Peyer's patch (tissue), 4 donors: ENCODE measurements around the gene RAI14. TPM values are rescaled to one million over a fixed set of nuclear protein-coding genes. Genes with fewer than 3 reads are reported as not detected.
A peak's percentile ranks its signal among the peaks of the same experiment; 100 is the strongest.

ENCODE experiments used
- DNase-seq, 3 donors: peaks; one replicate each; pipeline ENCODE4 v3.0.0-alpha.2; 2017 to 2019
- H3K27ac ChIP-seq, 4 donors: fragments of 200-600 bp; sonication (generic); one replicate each; pipeline ENCODE4 v1.5.1; 2016 to 2019
- H3K27me3 ChIP-seq, 2 donors: fragments of 200-600 bp; sonication (generic); one replicate each; pipeline ENCODE4 v1.5.1; 2019
- H3K36me3 ChIP-seq, 3 donors: fragments of 200-600 bp; sonication (generic); one replicate each; pipeline ENCODE4 v1.5.1; 2016 to 2019
- H3K4me1 ChIP-seq, 4 donors: fragments of 200-600 bp; sonication (generic); one replicate each; pipeline ENCODE4 v1.5.1; 2016 to 2019
- H3K4me3 ChIP-seq, 4 donors: fragments of 200-600 bp; sonication (generic); 1 replicate in 3 of 4; 2 replicates in 1 of 4; pipeline ENCODE4 v1.5.1; 2016 to 2019; ENCODE audit warnings: mild to moderate bottlenecking in 1 of 4
- H3K9me3 ChIP-seq, 4 donors: fragments of 200-600 bp; sonication (generic); one replicate each; pipeline ENCODE4 v1.5.1; 2016 to 2019; ENCODE audit warnings: mild to moderate bottlenecking in 1 of 4
- CTCF ChIP-seq, 6 experiments: fragments of 450-650 bp in 4 of 6; fragments of 200-600 bp in 2 of 6; sonication (generic) in 1 of 6; IDR thresholded peaks; one replicate each; pipeline ENCODE4 v1.5.1; 2017 to 2019; ENCODE audit warnings: antibody characterized with exemption in 6 of 6, mild to moderate bottlenecking in 3 of 6, moderate library complexity in 1 of 6
- POLR2A ChIP-seq, 2 donors: fragments of 450-650 bp; IDR thresholded peaks; one replicate each; pipeline ENCODE4 v1.5.1; 2017; ENCODE audit warnings: antibody characterized with exemption in 2 of 2, mild to moderate bottlenecking in 2 of 2, moderate library complexity in 2 of 2
- total RNA-seq, 4 donors: library from RNA; depleted of rRNA; stranded (reverse); fragments of >200 nt; gene quantifications; one replicate each; pipeline ENCODE4 v1.1.0, GENCODE V29; 2016

RAI14 gene
- total RNA-seq, 4 donors from 2014 or later = 5.0 to 182 (median 6.4) TPM

- Histone ChIP-seq H3K4me3 (no peak overlapping the region), H3K9me3 (no peaks in the 10 kb centered on the region), H3K27ac (peak overlapping the region in 2 of 4 donors; percentile 5 to 48), H3K27me3 (no peaks in the 10 kb centered on the region), H3K36me3 (no peaks in the 10 kb centered on the region), H3K4me1 (peaks cover 0 to 7% (median 0%) of the 10 kb centered on the region in 4 donors)
- TF ChIP-seq CTCF (IDR thresholded peaks at IDR 0.05) = no peak
- TF ChIP-seq POLR2A (IDR thresholded peaks at IDR 0.05) = no peak
- no peak for DNase-seq
These were observed 17.5 kb downstream of the RAI14 start for GRCh38 chr5:34673463-34674125.

DNA sequence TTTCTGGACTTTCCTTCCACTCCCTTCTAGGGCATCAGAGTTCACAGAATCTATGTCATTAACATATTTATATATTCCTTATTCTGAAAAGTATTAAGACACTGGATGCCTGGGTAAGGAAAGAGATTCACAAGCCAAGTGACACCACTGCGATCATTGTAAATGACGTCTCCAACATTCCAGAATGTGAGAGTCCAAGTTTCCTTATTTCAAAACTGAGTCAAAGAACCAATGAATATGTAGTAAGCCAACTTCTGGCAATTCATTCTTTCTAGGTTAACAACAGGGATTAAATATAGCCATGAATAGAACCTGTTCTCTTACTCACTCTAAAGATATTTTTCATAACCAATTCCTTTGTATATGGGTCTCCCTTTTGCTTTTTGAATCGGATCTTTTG lies 18.1 kb downstream of the RAI14 start:
- no peaks in the 10 kb centered on the region for H3K9me3 ChIP-seq

DNA sequence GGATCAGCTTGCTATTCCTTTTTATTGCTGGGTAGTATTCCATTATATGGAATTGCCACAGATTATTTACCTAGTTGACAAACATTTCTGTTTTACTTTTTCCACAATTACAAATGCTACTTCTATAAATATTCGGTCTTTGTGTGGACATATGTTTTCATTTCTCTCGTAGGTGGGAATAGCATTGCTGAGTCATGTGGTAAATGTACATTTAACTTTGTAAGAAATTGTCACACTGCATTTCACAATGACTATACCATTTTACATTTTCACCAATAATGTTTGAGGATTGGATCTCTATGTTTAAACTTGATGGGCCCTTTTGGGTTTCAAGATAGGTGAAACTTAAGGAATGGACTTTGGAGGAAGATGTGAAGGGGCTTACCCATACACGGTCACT lies 19.7 kb downstream of the RAI14 start:
- Histone ChIP-seq H3K27me3 (no peaks in the 10 kb centered on the region), H3K27ac (no peak overlapping the region), H3K4me3 (no peak overlapping the region), H3K4me1 (no peaks in the 10 kb centered on the region), H3K9me3 (no peaks in the 10 kb centered on the region), H3K36me3 (no peaks in the 10 kb centered on the region)
- no peak for TF ChIP-seq CTCF (IDR thresholded peaks at IDR 0.05)
- no peak for TF ChIP-seq POLR2A (IDR thresholded peaks at IDR 0.05)
- no peak for DNase-seq

More for the DNA sequence above, 18.1 kb downstream of the RAI14 start:
- Histone ChIP-seq H3K27me3 (no peaks in the 10 kb centered on the region), H3K4me1 (peaks cover 0 to 7% (median 0%) of the 10 kb centered on the region in 4 donors), H3K4me3 (no peak overlapping the region), H3K27ac (peak overlapping the region in 1 of 4 donors; percentile 5), H3K36me3 (no peaks in the 10 kb centered on the region)
- DNase-seq = no peak
- TF ChIP-seq CTCF (IDR thresholded peaks at IDR 0.05) (no peak), POLR2A (IDR thresholded peaks at IDR 0.05) (no peak)

- H3K27ac ChIP-seq = no peak overlapping the region
- H3K27me3 ChIP-seq = no peaks in the 10 kb centered on the region
- no peak overlapping the region for H3K4me3 ChIP-seq
- no peak for DNase-seq
- no peaks in the 10 kb centered on the region for H3K9me3 ChIP-seq
- TF ChIP-seq POLR2A (IDR thresholded peaks at IDR 0.05) (no peak), CTCF (IDR thresholded peaks at IDR 0.05) (no peak)
- no peaks in the 10 kb centered on the region for H3K36me3 ChIP-seq
- H3K4me1 ChIP-seq = no peaks in the 10 kb centered on the region
These were observed 20.3 kb downstream of the RAI14 start for GRCh38 chr5:34676416-34676815.

DNA sequence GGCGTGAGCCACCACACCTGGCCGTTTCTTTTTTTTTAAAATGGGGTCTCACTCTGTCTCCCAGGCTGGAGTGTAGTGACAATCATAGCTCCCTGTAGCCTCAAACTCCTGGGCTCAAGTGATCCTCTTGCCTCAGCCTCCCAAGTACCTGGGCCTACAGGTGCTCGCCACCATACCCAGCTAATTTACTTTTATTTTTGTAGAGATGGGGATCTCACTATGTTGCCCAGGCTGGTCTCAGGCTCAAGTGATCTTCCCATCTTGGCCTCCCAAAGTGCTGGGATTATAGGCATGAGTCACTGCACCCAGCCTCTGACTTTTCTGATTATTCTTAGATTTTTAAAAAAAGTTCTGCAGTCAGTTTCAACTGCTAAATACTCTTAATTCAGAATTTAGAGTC lies 21.3 kb downstream of the RAI14 start:
- H3K27me3 ChIP-seq = no peaks in the 10 kb centered on the region
- H3K9me3 ChIP-seq = no peaks in the 10 kb centered on the region
- H3K4me1 ChIP-seq = no peaks in the 10 kb centered on the region
- TF ChIP-seq CTCF (IDR thresholded peaks at IDR 0.05) (no peak), POLR2A (IDR thresholded peaks at IDR 0.05) (no peak)
- no peak overlapping the region for H3K27ac ChIP-seq
- no peak overlapping the region for H3K4me3 ChIP-seq
- H3K36me3 ChIP-seq = no peaks in the 10 kb centered on the region
- DNase-seq = no peak
